DND-41 (cell line): ENCODE data around the gene PADI2.

Experiments
- ATAC-seq: fragments of 200-7000 bp; cut with Tn5 transposase; 3 replicates; pipeline ENCODE4 v1.9.1; 2021; ENCODE audit warnings: low read depth; ENCODE audit not compliant: insufficient read depth
- DNase-seq: peaks from one replicate; pipeline ENCODE4 v3.0.0-alpha.2; 2020
- H2AFZ ChIP-seq: 2 replicates; pipeline ENCODE4 v1.6.0; 2012; ENCODE audit warnings: low read depth, low read length
- H3K27ac ChIP-seq: 2 replicates; pipeline ENCODE4 v1.5.1; 2012; ENCODE audit warnings: low read length, inconsistent platforms
- H3K27me3 ChIP-seq: fragments of 200-600 bp; sonication (generic); 2 replicates; pipeline ENCODE4 v1.6.0; 2012; ENCODE audit warnings: low read length, mild to moderate bottlenecking, inconsistent platforms; ENCODE audit not compliant: insufficient read depth, poor library complexity
- H3K36me3 ChIP-seq: 2 replicates; pipeline ENCODE4 v1.5.1; 2012; ENCODE audit warnings: low read length, inconsistent platforms; ENCODE audit not compliant: insufficient read depth
- H3K4me1 ChIP-seq: 2 replicates; pipeline ENCODE4 v1.5.1; 2012; ENCODE audit warnings: mild to moderate bottlenecking, low read length; ENCODE audit not compliant: insufficient read depth
- H3K4me2 ChIP-seq: 2 replicates; pipeline ENCODE4 v1.6.0; 2012; ENCODE audit warnings: mild to moderate bottlenecking, moderate library complexity, low read length, inconsistent platforms; ENCODE audit not compliant: insufficient read depth
- H3K4me3 ChIP-seq, 2 experiments: fragments of 200-600 bp in 1 of 2; shearing (Covaris generic) in 1 of 2; 2 replicates each; pipeline ENCODE4 v1.5.1; 2012 to 2016; ENCODE audit warnings: inconsistent platforms in 2 of 2, low read length in 2 of 2, mild to moderate bottlenecking in 2 of 2, low read depth in 1 of 2, moderate library complexity in 1 of 2
- H3K79me2 ChIP-seq: 2 replicates; pipeline ENCODE4 v1.6.0; 2012; ENCODE audit warnings: low read length, inconsistent platforms; ENCODE audit not compliant: insufficient read depth
- H3K9ac ChIP-seq: 2 replicates; pipeline ENCODE4 v1.6.0; 2012; ENCODE audit warnings: low read depth, mild to moderate bottlenecking, inconsistent platforms, low read length, moderate library complexity
- H3K9me3 ChIP-seq: 2 replicates; pipeline ENCODE4 v1.5.1; 2012; ENCODE audit warnings: low read length, moderate library complexity, mild to moderate bottlenecking, inconsistent platforms; ENCODE audit not compliant: insufficient read depth, severe bottlenecking
- H4K20me1 ChIP-seq: 2 replicates; pipeline ENCODE4 v1.6.0; 2012; ENCODE audit warnings: low read length; ENCODE audit not compliant: insufficient read depth
- CTCF ChIP-seq: IDR thresholded peaks from 2 replicates; pipeline ENCODE4 v1.5.1; 2012; ENCODE audit warnings: borderline replicate concordance, low read length, moderate library complexity, mild to moderate bottlenecking; ENCODE audit not compliant: poor library complexity, severe bottlenecking; ENCODE audit errors: extremely low read depth
- EZH2 ChIP-seq: IDR thresholded peaks from 3 replicates; pipeline ENCODE4 v1.6.1; 2012; ENCODE audit warnings: borderline replicate concordance, low read depth, mild to moderate bottlenecking, moderate library complexity, low read length, inconsistent platforms; ENCODE audit not compliant: severe bottlenecking

The PADI2 gene

DNA sequence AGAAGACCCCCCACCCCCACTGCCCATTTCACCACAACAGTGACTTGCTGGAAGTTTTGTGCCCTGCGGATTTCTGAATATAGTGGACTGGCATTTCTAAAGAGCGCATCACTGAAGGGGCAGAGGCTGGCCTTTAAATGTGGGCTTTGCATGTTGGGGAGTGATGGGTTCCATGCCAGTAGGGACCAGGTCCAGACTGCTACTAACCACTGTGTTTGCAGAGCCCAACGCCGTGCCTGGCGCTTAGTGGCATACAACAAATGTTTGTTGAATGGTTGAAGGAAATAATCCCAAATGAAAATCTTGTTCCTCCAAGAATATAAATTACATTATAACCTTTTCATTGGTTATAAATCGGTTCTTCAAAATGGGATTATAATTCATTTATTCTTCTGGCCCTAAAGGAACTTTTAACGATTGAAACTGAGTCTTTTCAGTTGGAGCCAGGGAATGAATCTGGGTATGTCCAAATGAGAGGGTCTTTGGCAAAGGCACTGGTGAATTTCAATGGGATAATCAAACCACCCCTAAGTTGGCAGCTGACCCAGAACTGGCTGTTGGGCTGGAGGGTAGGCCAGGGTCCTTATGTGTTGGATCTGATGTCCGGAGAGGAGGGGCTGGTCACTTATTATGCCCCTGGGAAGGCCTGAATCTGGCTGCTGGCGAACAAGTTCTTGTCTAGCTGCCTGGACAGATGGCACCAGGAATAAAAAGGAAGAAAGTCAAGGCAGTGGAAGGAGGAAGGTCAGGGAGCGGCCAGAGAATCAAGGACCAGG is 51.6 kb downstream of the PADI2 start:
- Histone ChIP-seq H4K20me1 (no peaks in the 10 kb centered on the region), H3K27ac (no peak overlapping the region), H3K27me3 (no peaks in the 10 kb centered on the region), H3K9me3 (peaks cover 3% of the 10 kb centered on the region), H3K36me3 (no peaks in the 10 kb centered on the region), H2AFZ (no peak overlapping the region), H3K4me2 (no peak overlapping the region), H3K4me1 (no peaks in the 10 kb centered on the region), H3K4me3 (no peak overlapping the region), H3K9ac (no peak overlapping the region), H3K79me2 (no peaks in the 10 kb centered on the region)
- no peak for DNase-seq
- ATAC-seq, result no peak
- no peak for TF ChIP-seq EZH2
- TF ChIP-seq CTCF, result no peak

DNA sequence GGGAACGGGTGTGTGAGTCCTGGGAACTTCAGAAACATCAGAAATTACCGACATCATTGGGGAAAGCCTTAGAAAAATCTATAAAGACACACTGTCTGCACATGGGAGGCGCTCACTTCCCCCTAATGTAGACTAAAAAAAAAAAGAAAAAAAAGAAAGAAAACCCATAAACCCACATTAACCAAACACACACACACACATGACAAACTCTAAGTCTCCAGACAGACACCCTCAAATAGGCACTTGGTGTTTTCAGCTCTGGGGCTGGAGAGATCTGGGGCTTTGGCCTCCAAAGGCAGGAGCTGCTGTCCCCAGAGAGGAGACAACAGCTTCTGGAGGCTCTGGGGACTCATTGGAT is 52.2 kb downstream of the PADI2 start:
- no peaks in the 10 kb centered on the region for H4K20me1 ChIP-seq
- H3K27ac ChIP-seq, result no peak overlapping the region

GRCh38 chr1:17066361-17067068 is 52.7 kb downstream of the PADI2 start:
- no peak overlapping the region for H3K27ac ChIP-seq
- H3K27me3 ChIP-seq, result no peaks in the 10 kb centered on the region
- H3K9ac ChIP-seq, result no peak overlapping the region
- no peak overlapping the region for H3K4me2 ChIP-seq
- no peak for ATAC-seq
- no peak overlapping the region for H2AFZ ChIP-seq
- H4K20me1 ChIP-seq, result no peaks in the 10 kb centered on the region
- peaks cover 3% of the 10 kb centered on the region for H3K9me3 ChIP-seq
- no peaks in the 10 kb centered on the region for H3K79me2 ChIP-seq
- H3K4me3 ChIP-seq, result no peak overlapping the region
- no peaks in the 10 kb centered on the region for H3K36me3 ChIP-seq
- no peak for TF ChIP-seq EZH2
- TF ChIP-seq CTCF, result no peak
- DNase-seq, result no peak
- H3K4me1 ChIP-seq, result no peaks in the 10 kb centered on the region

More for the DNA sequence above, 52.2 kb downstream of the PADI2 start:
- H3K4me3 ChIP-seq, result no peak overlapping the region
- H3K9me3 ChIP-seq, result peaks cover 3% of the 10 kb centered on the region
- H2AFZ ChIP-seq, result no peak overlapping the region
- H3K36me3 ChIP-seq, result no peaks in the 10 kb centered on the region
- no peaks in the 10 kb centered on the region for H3K79me2 ChIP-seq
- TF ChIP-seq CTCF (no peak), EZH2 (no peak)
- no peaks in the 10 kb centered on the region for H3K4me1 ChIP-seq
- no peaks in the 10 kb centered on the region for H3K27me3 ChIP-seq
- no peak for ATAC-seq
- DNase-seq, result no peak
- H3K9ac ChIP-seq, result no peak overlapping the region
- no peak overlapping the region for H3K4me2 ChIP-seq
